ENCODE results near the gene CYBRD1.

GRCh38 chr2:171520471-171520870 lies 1.8 kb upstream of the CYBRD1 start:
- TF ChIP-seq CTCF (IDR thresholded peaks at IDR 0.05; ENCODE audit: borderline replicate concordance, extremely low read depth, low read length, poor library complexity, severe bottlenecking) (no peak), EZH2 (IDR thresholded peaks at IDR 0.05; ENCODE audit: borderline replicate concordance, low read depth, low read length, severe bottlenecking) (no peak)
